Measurements from ENCODE around the gene PFN1. TPM values are rescaled to one million over a fixed set of nuclear protein-coding genes. Genes with fewer than 3 reads are reported as not detected.

Gene PFN1
- total and polyA plus RNA-seq, 9 of the 15 experiments (the other 6 are each of a cell fraction or from before 2014, with no cell fraction given), result 60.5 to 1,479 (median 456) TPM

DNA sequence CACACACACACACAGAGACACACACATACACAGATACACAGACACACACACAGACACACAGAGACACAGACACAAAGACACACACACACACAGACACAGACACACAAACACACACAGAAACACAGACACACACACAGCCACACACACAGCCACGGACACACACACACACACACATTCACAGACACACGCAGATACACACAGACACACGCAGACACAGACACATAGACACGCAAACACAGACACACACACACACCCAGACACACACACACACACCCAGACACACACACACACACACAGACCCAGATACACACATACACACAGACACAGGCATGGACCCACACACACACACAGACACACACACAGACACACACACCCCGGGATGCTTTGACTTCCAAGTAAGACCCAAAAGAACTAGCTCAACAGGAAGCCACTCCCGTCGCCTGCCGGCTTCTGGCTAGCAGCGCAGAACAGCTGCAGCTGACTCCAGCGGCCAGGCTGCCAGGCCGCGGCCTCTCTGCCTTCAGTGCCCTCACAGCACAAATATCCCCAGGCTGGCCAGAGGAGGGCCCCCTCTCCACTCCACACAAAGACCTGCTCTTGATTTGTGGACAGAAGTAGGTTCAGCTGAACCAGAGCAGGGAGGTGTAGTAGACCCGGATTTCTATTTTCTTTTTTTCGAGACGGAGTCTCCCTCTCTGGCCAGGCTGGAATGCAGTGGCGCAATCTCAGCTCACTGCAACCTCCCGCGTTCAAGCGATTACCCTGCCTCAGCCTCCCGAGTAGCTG, 39.4 kb downstream of the PFN1 start (continued):
- TF ChIP-seq, protein P1, sequence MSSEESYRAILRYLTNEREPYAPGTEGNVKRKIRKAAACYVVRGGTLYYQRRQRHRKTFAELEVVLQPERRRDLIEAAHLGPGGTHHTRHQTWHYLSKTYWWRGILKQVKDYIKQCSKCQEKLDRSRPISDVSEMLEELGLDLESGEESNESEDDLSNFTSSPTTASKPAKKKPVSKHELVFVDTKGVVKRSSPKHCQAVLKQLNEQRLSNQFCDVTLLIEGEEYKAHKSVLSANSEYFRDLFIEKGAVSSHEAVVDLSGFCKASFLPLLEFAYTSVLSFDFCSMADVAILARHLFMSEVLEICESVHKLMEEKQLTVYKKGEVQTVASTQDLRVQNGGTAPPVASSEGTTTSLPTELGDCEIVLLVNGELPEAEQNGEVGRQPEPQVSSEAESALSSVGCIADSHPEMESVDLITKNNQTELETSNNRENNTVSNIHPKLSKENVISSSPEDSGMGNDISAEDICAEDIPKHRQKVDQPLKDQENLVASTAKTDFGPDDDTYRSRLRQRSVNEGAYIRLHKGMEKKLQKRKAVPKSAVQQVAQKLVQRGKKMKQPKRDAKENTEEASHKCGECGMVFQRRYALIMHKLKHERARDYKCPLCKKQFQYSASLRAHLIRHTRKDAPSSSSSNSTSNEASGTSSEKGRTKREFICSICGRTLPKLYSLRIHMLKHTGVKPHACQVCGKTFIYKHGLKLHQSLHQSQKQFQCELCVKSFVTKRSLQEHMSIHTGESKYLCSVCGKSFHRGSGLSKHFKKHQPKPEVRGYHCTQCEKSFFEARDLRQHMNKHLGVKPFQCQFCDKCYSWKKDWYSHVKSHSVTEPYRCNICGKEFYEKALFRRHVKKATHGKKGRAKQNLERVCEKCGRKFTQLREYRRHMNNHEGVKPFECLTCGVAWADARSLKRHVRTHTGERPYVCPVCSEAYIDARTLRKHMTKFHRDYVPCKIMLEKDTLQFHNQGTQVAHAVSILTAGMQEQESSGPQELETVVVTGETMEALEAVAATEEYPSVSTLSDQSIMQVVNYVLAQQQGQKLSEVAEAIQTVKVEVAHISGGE (CRISPR knock-in tag; IDR thresholded peaks at IDR 0.05), result no peak
- TF ChIP-seq CEBPB (tag; IDR thresholded peaks at IDR 0.05) (peak; percentile 16; the same call in 1 of the 2 replicates), BDP1 (IDR thresholded peaks at IDR 0.05; ENCODE audit: insufficient read depth, insufficient read length) (no peak), OTX1 (CRISPR knock-in tag; IDR thresholded peaks at IDR 0.05) (0 out of 2 replicates have a peak, but pooled peaks have one; percentile 62), ZNF445 (CRISPR knock-in tag; IDR thresholded peaks at IDR 0.05; ENCODE audit: low read depth) (no peak), ZNF3 (CRISPR knock-in tag; IDR thresholded peaks at IDR 0.05) (no peak), ZNF431 (CRISPR knock-in tag; IDR thresholded peaks at IDR 0.05) (no peak), PML (IDR thresholded peaks at IDR 0.05; ENCODE audit: low read length) (no peak)
- TF ChIP-seq, protein P2, sequence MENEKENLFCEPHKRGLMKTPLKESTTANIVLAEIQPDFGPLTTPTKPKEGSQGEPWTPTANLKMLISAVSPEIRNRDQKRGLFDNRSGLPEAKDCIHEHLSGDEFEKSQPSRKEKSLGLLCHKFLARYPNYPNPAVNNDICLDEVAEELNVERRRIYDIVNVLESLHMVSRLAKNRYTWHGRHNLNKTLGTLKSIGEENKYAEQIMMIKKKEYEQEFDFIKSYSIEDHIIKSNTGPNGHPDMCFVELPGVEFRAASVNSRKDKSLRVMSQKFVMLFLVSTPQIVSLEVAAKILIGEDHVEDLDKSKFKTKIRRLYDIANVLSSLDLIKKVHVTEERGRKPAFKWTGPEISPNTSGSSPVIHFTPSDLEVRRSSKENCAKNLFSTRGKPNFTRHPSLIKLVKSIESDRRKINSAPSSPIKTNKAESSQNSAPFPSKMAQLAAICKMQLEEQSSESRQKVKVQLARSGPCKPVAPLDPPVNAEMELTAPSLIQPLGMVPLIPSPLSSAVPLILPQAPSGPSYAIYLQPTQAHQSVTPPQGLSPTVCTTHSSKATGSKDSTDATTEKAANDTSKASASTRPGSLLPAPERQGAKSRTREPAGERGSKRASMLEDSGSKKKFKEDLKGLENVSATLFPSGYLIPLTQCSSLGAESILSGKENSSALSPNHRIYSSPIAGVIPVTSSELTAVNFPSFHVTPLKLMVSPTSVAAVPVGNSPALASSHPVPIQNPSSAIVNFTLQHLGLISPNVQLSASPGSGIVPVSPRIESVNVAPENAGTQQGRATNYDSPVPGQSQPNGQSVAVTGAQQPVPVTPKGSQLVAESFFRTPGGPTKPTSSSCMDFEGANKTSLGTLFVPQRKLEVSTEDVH (IDR thresholded peaks at IDR 0.05; ENCODE audit: low read depth, partially characterized antibody), result no peak
- TF ChIP-seq, protein P3, sequence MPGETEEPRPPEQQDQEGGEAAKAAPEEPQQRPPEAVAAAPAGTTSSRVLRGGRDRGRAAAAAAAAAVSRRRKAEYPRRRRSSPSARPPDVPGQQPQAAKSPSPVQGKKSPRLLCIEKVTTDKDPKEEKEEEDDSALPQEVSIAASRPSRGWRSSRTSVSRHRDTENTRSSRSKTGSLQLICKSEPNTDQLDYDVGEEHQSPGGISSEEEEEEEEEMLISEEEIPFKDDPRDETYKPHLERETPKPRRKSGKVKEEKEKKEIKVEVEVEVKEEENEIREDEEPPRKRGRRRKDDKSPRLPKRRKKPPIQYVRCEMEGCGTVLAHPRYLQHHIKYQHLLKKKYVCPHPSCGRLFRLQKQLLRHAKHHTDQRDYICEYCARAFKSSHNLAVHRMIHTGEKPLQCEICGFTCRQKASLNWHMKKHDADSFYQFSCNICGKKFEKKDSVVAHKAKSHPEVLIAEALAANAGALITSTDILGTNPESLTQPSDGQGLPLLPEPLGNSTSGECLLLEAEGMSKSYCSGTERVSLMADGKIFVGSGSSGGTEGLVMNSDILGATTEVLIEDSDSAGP (CRISPR knock-in tag; IDR thresholded peaks at IDR 0.05), result no peak
- TF ChIP-seq, protein P4, sequence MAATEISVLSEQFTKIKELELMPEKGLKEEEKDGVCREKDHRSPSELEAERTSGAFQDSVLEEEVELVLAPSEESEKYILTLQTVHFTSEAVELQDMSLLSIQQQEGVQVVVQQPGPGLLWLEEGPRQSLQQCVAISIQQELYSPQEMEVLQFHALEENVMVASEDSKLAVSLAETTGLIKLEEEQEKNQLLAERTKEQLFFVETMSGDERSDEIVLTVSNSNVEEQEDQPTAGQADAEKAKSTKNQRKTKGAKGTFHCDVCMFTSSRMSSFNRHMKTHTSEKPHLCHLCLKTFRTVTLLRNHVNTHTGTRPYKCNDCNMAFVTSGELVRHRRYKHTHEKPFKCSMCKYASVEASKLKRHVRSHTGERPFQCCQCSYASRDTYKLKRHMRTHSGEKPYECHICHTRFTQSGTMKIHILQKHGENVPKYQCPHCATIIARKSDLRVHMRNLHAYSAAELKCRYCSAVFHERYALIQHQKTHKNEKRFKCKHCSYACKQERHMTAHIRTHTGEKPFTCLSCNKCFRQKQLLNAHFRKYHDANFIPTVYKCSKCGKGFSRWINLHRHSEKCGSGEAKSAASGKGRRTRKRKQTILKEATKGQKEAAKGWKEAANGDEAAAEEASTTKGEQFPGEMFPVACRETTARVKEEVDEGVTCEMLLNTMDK (IDR thresholded peaks at IDR 0.05; ENCODE audit: borderline replicate concordance, insufficient read depth, low read depth, low read length, poor library complexity, severe bottlenecking), result no peak
- TF ChIP-seq, protein P5, sequence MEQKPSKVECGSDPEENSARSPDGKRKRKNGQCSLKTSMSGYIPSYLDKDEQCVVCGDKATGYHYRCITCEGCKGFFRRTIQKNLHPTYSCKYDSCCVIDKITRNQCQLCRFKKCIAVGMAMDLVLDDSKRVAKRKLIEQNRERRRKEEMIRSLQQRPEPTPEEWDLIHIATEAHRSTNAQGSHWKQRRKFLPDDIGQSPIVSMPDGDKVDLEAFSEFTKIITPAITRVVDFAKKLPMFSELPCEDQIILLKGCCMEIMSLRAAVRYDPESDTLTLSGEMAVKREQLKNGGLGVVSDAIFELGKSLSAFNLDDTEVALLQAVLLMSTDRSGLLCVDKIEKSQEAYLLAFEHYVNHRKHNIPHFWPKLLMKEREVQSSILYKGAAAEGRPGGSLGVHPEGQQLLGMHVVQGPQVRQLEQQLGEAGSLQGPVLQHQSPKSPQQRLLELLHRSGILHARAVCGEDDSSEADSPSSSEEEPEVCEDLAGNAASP (IDR thresholded peaks at IDR 0.05), result no peak
- TF ChIP-seq, protein P6, sequence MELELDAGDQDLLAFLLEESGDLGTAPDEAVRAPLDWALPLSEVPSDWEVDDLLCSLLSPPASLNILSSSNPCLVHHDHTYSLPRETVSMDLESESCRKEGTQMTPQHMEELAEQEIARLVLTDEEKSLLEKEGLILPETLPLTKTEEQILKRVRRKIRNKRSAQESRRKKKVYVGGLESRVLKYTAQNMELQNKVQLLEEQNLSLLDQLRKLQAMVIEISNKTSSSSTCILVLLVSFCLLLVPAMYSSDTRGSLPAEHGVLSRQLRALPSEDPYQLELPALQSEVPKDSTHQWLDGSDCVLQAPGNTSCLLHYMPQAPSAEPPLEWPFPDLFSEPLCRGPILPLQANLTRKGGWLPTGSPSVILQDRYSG (tag; conservative IDR thresholded peaks at IDR 0.05; ENCODE audit: low read depth), result no peak
